NCI-H2196 treated with DMSO at 0.1 percent for 48 hours (cell line): ENCODE results near the gene MEIOSIN.

ENCODE experiments used
- DNase-seq: peaks from one replicate; lab custom pipeline; 2025; ENCODE audit not compliant: unreplicated experiment; lab: John Stamatoyannopoulos, UW

The MEIOSIN gene

GRCh38 chr19:45764945-45765701 lies 31.9 kb downstream of the MEIOSIN start:
- no peak for DNase-seq

GRCh38 chr19:45765702-45766295 lies 32.6 kb downstream of the MEIOSIN start:
- DNase-seq: no peak

GRCh38 chr19:45766296-45766868 lies 33.1 kb downstream of the MEIOSIN start:
- DNase-seq: no peak

- no peak for DNase-seq
Observed at GRCh38 chr19:45766869-45767346, 33.7 kb downstream of the MEIOSIN start.

GRCh38 chr19:45767410-45767880 lies 34.2 kb downstream of the MEIOSIN start:
- peak; percentile 18 for DNase-seq

GRCh38 chr19:45767881-45768654 lies 34.8 kb downstream of the MEIOSIN start:
- DNase-seq: no peak

- no peak for DNase-seq
Observed at GRCh38 chr19:45768655-45768983, 35.4 kb downstream of the MEIOSIN start.

- peak; percentile 90 for DNase-seq
Observed at GRCh38 chr19:45768984-45769782, 35.9 kb downstream of the MEIOSIN start, which contains the start of gene SIX5. Gene SIX5 (minus strand): TSS chr19:45769252. CDS start chr19:45768844, 408 bp downstream.

GRCh38 chr19:45769821-45770191 lies 36.6 kb downstream of the MEIOSIN start:
- DNase-seq: no peak

GRCh38 chr19:45770192-45771101 lies 37.2 kb downstream of the MEIOSIN start:
- DNase-seq: peak; percentile 96

- no peak for DNase-seq
Observed at GRCh38 chr19:45771311-45771933, 38.2 kb downstream of the MEIOSIN start.

- no peak for DNase-seq
Observed at GRCh38 chr19:45772130-45772840, 39.0 kb downstream of the MEIOSIN start.

- no peak for DNase-seq
Observed at GRCh38 chr19:45772912-45773311, 39.7 kb downstream of the MEIOSIN start.

GRCh38 chr19:45773384-45773783 lies 40.1 kb downstream of the MEIOSIN start:
- no peak for DNase-seq

- no peak for DNase-seq
Observed at GRCh38 chr19:45774765-45775164, 41.5 kb downstream of the MEIOSIN start.

GRCh38 chr19:45777395-45777961 lies 44.2 kb downstream of the MEIOSIN start:
- no peak for DNase-seq

- DNase-seq: no peak
Observed at GRCh38 chr19:45778010-45778661, 44.9 kb downstream of the MEIOSIN start.
